Gastroesophageal sphincter (tissue), 4 donors: ENCODE measurements around the gene INPP5A. TPM values are rescaled to one million over a fixed set of nuclear protein-coding genes. Genes with fewer than 3 reads are reported as not detected.

ENCODE experiments used
- ATAC-seq: fragments of 150-250 bp; one replicate; pipeline ENCODE4 v1.9.1; 2016; ENCODE audit warnings: mild to moderate bottlenecking, moderate library complexity
- H3K27ac ChIP-seq, 4 donors: fragments of 200-600 bp; sonication (generic) in 3 of 4; 1 replicate in 3 of 4; 2 replicates in 1 of 4; pipeline ENCODE4 v1.5.1; 2016 to 2019
- H3K27me3 ChIP-seq: fragments of 200-600 bp; sonication (generic); one replicate; pipeline ENCODE4 v1.5.1; 2019
- H3K36me3 ChIP-seq, 2 donors: fragments of 200-600 bp; sonication (generic); one replicate each; pipeline ENCODE4 v1.5.1; 2019; ENCODE audit warnings: control low read depth in 1 of 2
- H3K4me1 ChIP-seq, 3 donors: fragments of 200-600 bp; sonication (generic); 1 replicate in 2 of 3; 2 replicates in 1 of 3; pipeline ENCODE4 v1.5.1; 2016 to 2019; ENCODE audit warnings: control low read depth in 2 of 3
- H3K4me3 ChIP-seq, 2 donors: fragments of 200-600 bp; sonication (generic); one replicate each; pipeline ENCODE4 v1.5.1; 2019; ENCODE audit warnings: mild to moderate bottlenecking in 1 of 2, moderate library complexity in 1 of 2
- H3K9me3 ChIP-seq, 3 donors: fragments of 200-600 bp; sonication (generic); one replicate each; pipeline ENCODE4 v1.5.1; 2017 to 2019; ENCODE audit warnings: control low read depth in 2 of 3
- EP300 ChIP-seq: sonication (generic); formaldehyde crosslinking; IDR thresholded peaks from one replicate; pipeline ENCODE4 v1.6.1; 2017; ENCODE audit warnings: antibody characterized with exemption, mild to moderate bottlenecking
- POLR2A ChIP-seq, 2 donors: fragments of 450-650 bp; IDR thresholded peaks; one replicate each; pipeline ENCODE4 v1.6.1; 2017; ENCODE audit warnings: antibody characterized with exemption in 2 of 2, mild to moderate bottlenecking in 2 of 2, moderate library complexity in 1 of 2
- POLR2AphosphoS5 ChIP-seq: sonication (generic); formaldehyde crosslinking; IDR thresholded peaks from one replicate; pipeline ENCODE4 v1.6.1; 2017; ENCODE audit warnings: antibody characterized with exemption
- whole genome bisulfite sequencing, 2 donors: methylation state at CpG; one replicate each; pipeline ENCODE4 v1.1.5; 2018; ENCODE audit warnings: low coverage in 1 of 2; 5-methylcytosine and 5-hydroxymethylcytosine counted together
- total RNA-seq, 4 donors: library from RNA; depleted of rRNA; stranded (reverse); fragments of >200 nt; gene quantifications; one replicate each; pipeline ENCODE4 v1.1.0, GENCODE V29; 2016
- TF ChIP-seq, protein P1 (sequence below), 4 experiments: fragments of 200-600 bp in 2 of 4; fragments of 450-650 bp in 2 of 4; sonication (generic) in 1 of 4; IDR thresholded peaks; one replicate each; pipeline ENCODE4 v1.5.1; 2017 to 2019; ENCODE audit warnings: antibody characterized with exemption in 4 of 4, mild to moderate bottlenecking in 2 of 4, moderate library complexity in 2 of 4

The INPP5A gene
- total RNA-seq, 4 donors from 2014 or later: 111 to 288 (median 215) TPM

DNA sequence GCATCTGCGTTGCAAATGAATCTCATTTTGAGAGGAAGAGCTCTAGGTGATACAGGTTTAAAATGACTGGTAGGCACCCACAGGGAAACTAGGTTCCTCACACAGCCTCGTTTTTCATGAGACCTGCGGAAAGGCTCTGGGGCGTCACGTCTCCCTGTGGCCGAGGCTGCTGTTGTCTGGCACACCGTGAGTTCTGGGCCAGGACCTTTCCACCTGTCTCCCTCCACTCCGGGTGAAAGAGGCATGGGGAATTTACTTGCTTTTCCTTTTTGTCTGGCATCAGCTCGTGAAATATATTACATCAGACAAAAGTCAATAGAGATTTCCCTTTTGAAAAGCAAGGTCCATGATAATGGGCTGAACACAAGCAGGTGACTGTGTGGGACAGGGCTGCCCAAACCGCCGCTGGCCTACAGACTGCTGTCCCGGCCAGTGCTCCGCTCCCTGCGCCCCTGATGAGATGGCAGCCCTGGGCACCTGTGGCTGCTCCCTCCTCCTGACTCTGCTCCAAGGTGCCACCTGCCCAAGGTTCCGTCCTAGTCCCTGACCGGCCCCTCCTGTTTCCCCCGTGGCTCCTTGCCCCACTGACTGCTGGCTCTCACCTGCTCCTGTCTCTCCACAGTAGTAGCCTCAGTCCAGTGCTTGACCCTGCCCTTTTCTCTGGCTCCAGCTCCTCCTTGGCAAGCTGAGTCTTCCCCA is 138.8 kb downstream of the INPP5A start:
- peaks cover 0 to 10% of the 10 kb centered on the region in 2 donors for H3K36me3 ChIP-seq
- no peaks in the 10 kb centered on the region for H3K27me3 ChIP-seq
- H3K4me3 ChIP-seq: no peak overlapping the region
- no peaks in the 10 kb centered on the region for H3K9me3 ChIP-seq
- TF ChIP-seq POLR2A (IDR thresholded peaks at IDR 0.05): no peak
- TF ChIP-seq, protein P1, sequence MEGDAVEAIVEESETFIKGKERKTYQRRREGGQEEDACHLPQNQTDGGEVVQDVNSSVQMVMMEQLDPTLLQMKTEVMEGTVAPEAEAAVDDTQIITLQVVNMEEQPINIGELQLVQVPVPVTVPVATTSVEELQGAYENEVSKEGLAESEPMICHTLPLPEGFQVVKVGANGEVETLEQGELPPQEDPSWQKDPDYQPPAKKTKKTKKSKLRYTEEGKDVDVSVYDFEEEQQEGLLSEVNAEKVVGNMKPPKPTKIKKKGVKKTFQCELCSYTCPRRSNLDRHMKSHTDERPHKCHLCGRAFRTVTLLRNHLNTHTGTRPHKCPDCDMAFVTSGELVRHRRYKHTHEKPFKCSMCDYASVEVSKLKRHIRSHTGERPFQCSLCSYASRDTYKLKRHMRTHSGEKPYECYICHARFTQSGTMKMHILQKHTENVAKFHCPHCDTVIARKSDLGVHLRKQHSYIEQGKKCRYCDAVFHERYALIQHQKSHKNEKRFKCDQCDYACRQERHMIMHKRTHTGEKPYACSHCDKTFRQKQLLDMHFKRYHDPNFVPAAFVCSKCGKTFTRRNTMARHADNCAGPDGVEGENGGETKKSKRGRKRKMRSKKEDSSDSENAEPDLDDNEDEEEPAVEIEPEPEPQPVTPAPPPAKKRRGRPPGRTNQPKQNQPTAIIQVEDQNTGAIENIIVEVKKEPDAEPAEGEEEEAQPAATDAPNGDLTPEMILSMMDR (IDR thresholded peaks at IDR 0.05): no peak
- TF ChIP-seq POLR2AphosphoS5: no peak
- H3K4me1 ChIP-seq: peaks cover 0 to 2% (median 0%) of the 10 kb centered on the region in 3 donors
- no peak overlapping the region for H3K27ac ChIP-seq
- 86 to 91% methylated on average over 6 to 16 of the region's 17 CpGs for WGBS, 2 donors
- ATAC-seq: no peak

DNA sequence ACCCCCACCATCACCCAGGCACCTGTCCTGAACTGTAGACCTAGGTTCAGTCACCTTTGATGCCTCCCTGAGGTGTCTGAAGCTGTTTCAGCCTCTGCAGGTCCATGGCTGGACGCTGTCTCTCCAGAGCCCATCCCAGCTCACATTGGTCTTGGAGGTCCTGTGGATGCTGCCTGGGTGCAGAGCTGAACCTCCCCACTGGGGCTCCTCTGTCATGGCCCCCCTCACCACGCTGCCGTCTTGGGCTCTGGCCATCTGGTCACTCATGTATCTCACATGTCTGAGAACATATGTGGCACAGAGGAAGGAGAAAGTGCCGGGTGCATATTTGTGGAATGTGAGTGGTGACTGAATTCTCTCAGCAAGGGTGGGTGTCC is 139.5 kb downstream of the INPP5A start:
- Histone ChIP-seq H3K36me3 (peaks cover 0 to 15% of the 10 kb centered on the region in 2 donors), H3K4me3 (no peak overlapping the region), H3K4me1 (peaks cover 0 to 8% (median 0%) of the 10 kb centered on the region in 3 donors), H3K9me3 (no peaks in the 10 kb centered on the region), H3K27me3 (no peaks in the 10 kb centered on the region), H3K27ac (no peak overlapping the region)
- no CpG with 5 or more reads among the region's 4 CpGs for WGBS, 2 donors
- no peak for ATAC-seq
- TF ChIP-seq POLR2A (IDR thresholded peaks at IDR 0.05) (no peak), POLR2AphosphoS5 (no peak), EP300 (no peak)
- TF ChIP-seq, protein P1 (IDR thresholded peaks at IDR 0.05): no peak

DNA sequence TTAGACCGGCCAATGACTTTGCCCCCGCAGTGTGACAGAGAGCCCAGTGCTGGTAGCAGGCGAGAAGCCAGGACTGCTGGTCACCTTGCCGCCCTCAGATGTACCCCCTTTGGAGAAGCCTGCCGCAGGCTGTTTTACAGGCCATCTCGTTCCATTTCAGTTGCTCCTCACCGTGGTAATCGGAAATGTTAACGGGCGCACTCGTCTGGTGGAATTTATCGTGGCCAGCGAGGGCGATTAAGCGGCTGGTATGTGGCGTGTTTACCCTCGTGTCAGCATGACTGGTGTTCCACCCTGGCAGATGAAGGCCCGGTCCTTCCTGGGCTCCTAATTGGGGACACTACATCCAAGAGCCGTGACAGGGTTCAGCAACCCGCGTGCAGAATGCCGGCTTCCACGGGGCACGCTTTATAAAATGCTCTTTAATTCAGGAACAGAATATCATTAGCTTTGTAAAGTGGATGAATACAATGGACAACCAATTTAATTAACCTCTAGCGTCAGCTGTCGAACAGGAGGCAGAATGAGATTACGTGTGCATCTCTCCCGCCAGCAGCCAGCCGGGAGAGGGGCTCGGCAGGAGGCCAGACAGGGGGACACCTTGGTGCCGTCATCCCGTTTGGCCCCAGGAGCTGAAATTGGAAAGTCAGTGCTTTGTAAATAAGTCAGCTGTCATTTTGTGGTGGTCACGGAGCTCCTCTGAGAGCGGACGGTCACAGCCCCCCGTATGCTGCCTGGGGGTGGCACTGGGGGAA is 140.1 kb downstream of the INPP5A start:
- Histone ChIP-seq H3K27me3 (no peaks in the 10 kb centered on the region), H3K36me3 (peaks cover 0 to 15% of the 10 kb centered on the region in 2 donors), H3K4me1 (peaks cover 0 to 12% (median 0%) of the 10 kb centered on the region in 3 donors), H3K4me3 (no peak overlapping the region), H3K9me3 (no peaks in the 10 kb centered on the region), H3K27ac (no peak overlapping the region)
- no peak for ATAC-seq
- TF ChIP-seq EP300 (no peak), POLR2A (IDR thresholded peaks at IDR 0.05) (no peak), POLR2AphosphoS5 (peak; percentile 31)
- TF ChIP-seq, protein P1 (IDR thresholded peaks at IDR 0.05): no peak
- WGBS, 2 donors: 79 to 89% methylated on average over 13 to 18 of the region's 36 CpGs

DNA sequence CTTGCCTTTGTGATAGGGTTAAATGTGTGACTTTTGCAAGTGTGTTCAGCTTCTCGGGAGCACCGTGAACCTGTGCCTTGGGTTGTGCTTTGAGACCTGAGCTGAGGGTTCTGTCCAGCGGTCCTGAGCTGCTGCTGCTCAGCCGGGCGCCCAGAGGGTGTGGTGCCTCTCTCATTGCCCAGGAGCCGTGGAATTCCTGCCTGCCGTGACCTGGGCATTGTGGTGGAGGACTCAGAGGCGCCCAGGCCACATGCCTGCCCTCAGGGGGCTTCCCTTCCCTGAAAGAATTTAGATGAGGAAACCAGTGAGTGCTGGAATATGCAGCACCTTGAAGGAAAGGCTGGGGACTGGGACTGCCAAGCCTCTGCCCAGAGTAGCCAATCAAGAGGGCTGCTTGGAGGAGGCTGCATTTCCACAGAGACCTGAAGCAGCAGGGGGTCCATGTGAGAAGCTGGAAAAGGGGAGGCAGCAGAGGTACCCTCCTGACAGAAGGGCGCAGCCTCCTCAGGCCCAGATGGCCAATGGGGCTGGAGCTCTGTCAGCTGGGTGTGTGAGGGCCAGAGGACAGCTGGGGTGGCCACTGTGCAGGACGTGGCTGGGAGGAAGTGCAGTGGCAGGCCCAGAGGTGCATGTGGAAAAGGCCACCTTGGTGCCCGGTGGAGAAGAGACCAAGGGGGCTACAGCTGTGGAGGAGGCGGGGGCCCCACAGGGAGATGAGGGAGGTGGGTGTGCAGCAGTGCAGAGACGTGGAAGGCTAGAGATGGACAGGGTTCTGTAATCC is 141.0 kb downstream of the INPP5A start:
- Histone ChIP-seq H3K36me3 (peaks cover 0 to 12% of the 10 kb centered on the region in 2 donors), H3K4me1 (peaks cover 0 to 14% (median 0%) of the 10 kb centered on the region in 3 donors), H3K9me3 (no peaks in the 10 kb centered on the region), H3K27ac (no peak overlapping the region), H3K27me3 (no peaks in the 10 kb centered on the region), H3K4me3 (no peak overlapping the region)
- WGBS, 2 donors: 71 to 82% methylated on average over 2 to 4 of the region's 13 CpGs
- TF ChIP-seq POLR2A (IDR thresholded peaks at IDR 0.05) (no peak), EP300 (no peak), POLR2AphosphoS5 (no peak)
- TF ChIP-seq, protein P1 (IDR thresholded peaks at IDR 0.05): no peak
- ATAC-seq: peak; percentile 10
